HCT116 (cell line): Measurements from ENCODE around the gene ADCY2. TPM values are rescaled to one million over a fixed set of nuclear protein-coding genes. Genes with fewer than 3 reads are reported as not detected.

Experiments used
- ATAC-seq: fragments of 200-7000 bp; cut with Tn5 transposase; 2 replicates; pipeline ENCODE4 v1.9.1; 2020; ENCODE audit warnings: mild to moderate bottlenecking, moderate library complexity
- BruUV-seq: library from RNA; stranded (reverse); fragments of 400-500 nt; replicated peaks from 2 replicates; lab custom pipeline; 2021; lab: Mats Ljungman, UMichigan
- CTCF ChIA-PET: fragments of 300-600 bp; sonication (Branson Sonifier 250); formaldehyde crosslinking; loops from one replicate; lab custom pipeline; 2021; ENCODE audit warnings: antibody characterized with exemption; lab: Charles Lee
- POLR2A ChIA-PET: fragments of 300-600, 350-600 bp; sonication (Branson Sonifier 250); formaldehyde crosslinking; loops from one replicate; lab custom pipeline; 2021; ENCODE audit warnings: antibody characterized with exemption; lab: Charles Lee
- RAD21 ChIA-PET, 2 experiments: fragments of 300-600 bp; sonication (Branson Sonifier 250); formaldehyde crosslinking; loops; one replicate each; lab custom pipeline; 2023; ENCODE audit warnings: low total read pairs in 2 of 2; ENCODE audit not compliant: uncharacterized antibody in 2 of 2, unreplicated experiment in 2 of 2, low non-redundant PET in 1 of 2; lab: Charles Lee
- DNase-seq: peaks from one replicate; pipeline ENCODE4 v3.0.0-alpha.2; 2010; ENCODE audit warnings: low read depth, low spot score
- H2AFZ ChIP-seq: fragments of 200-600 bp; shearing (Covaris generic), sonication (generic); 2 replicates; pipeline ENCODE4 v1.6.1; 2017; ENCODE audit warnings: low read depth, mixed run types, mixed read lengths, antibody characterized with exemption, low read length; ENCODE audit not compliant: poor library complexity, severe bottlenecking
- H3K27ac ChIP-seq: 2 replicates; pipeline ENCODE4 v1.5.1; 2012; ENCODE audit warnings: low read depth, low read length
- H3K27me3 ChIP-seq: fragments of 200-600 bp; sonication (generic); 2 replicates; pipeline ENCODE4 v1.6.1; 2016; ENCODE audit warnings: mixed run types, low read length, mixed read lengths; ENCODE audit not compliant: insufficient read depth
- H3K36me3 ChIP-seq, 2 experiments: fragments of 200-500 bp in 1 of 2; fragments of 200-600 bp in 1 of 2; sonication (Bioruptor generic) in 1 of 2; sonication (generic) in 1 of 2; 2 replicates each; pipeline versions ENCODE4 v1.5.1 to v1.6.1; 2014 to 2016; ENCODE audit warnings: low read length in 2 of 2, inconsistent platforms in 1 of 2, mixed read lengths in 1 of 2, mixed run types in 1 of 2; ENCODE audit not compliant: insufficient read depth in 2 of 2, control insufficient read depth in 1 of 2
- H3K4me1 ChIP-seq, 2 experiments: fragments of 200-600 bp in 1 of 2; sonication (generic) in 1 of 2; 2 replicates each; pipeline versions ENCODE4 v1.5.1 to v1.6.1; 2012 to 2017; ENCODE audit warnings: low read length in 2 of 2, inconsistent platforms in 1 of 2, mild to moderate bottlenecking in 1 of 2, mixed read lengths in 1 of 2, mixed run types in 1 of 2, moderate library complexity in 1 of 2; ENCODE audit not compliant: insufficient read depth in 2 of 2, control insufficient read depth in 1 of 2
- H3K4me2 ChIP-seq: fragments of 200-600 bp; sonication (generic); 2 replicates; pipeline ENCODE4 v1.6.1; 2017; ENCODE audit warnings: mixed run types, low read length, mixed read lengths
- H3K4me3 ChIP-seq, 2 experiments: fragments of 200-600 bp in 1 of 2; sonication (generic) in 1 of 2; replicated peaks in 1 of 2; 2 replicates each; pipeline ENCODE4 v1.5.1; 2011 to 2016; ENCODE audit warnings: low read length in 2 of 2, control low read depth in 1 of 2, low read depth in 1 of 2, mild to moderate bottlenecking in 1 of 2, mixed read lengths in 1 of 2, mixed run types in 1 of 2
- H3K79me2 ChIP-seq: fragments of 200-600 bp; sonication (generic); 2 replicates; pipeline ENCODE4 v1.6.1; 2017; ENCODE audit warnings: mild to moderate bottlenecking, mixed run types, low read length, moderate library complexity, mixed read lengths; ENCODE audit not compliant: insufficient read depth
- H3K9ac ChIP-seq: fragments of 200-600 bp; sonication (generic); 2 replicates; pipeline ENCODE4 v1.6.1; 2016; ENCODE audit warnings: low read length, mixed read lengths
- H3K9me2 ChIP-seq: fragments of 200-600 bp; sonication (generic), shearing (Covaris generic); 2 replicates; pipeline ENCODE4 v1.6.1; 2017; ENCODE audit warnings: mixed run types, mild to moderate bottlenecking, moderate library complexity; ENCODE audit not compliant: insufficient read depth
- H3K9me3 ChIP-seq, 2 experiments: fragments of 200-500 bp in 1 of 2; fragments of 200-600 bp in 1 of 2; sonication (Bioruptor generic) in 1 of 2; sonication (generic) in 1 of 2; 2 replicates each; pipeline ENCODE4 v1.6.1; 2014 to 2017; ENCODE audit warnings: low read length in 2 of 2, mixed read lengths in 2 of 2, inconsistent platforms in 1 of 2, low read depth in 1 of 2, mild to moderate bottlenecking in 1 of 2, mixed run types in 1 of 2, moderate library complexity in 1 of 2; ENCODE audit not compliant: control insufficient read depth in 1 of 2, insufficient read depth in 1 of 2
- H4K20me1 ChIP-seq: fragments of 200-600 bp; sonication (generic), shearing (Covaris generic); 2 replicates; pipeline ENCODE4 v1.6.1; 2017; ENCODE audit warnings: mixed run types, mild to moderate bottlenecking, moderate library complexity; ENCODE audit not compliant: insufficient read depth
- CBX3 ChIP-seq: IDR thresholded peaks from 2 replicates; pipeline ENCODE4 v1.6.1; 2012; ENCODE audit warnings: low read depth
- EGR1 ChIP-seq: IDR thresholded peaks from 2 replicates; pipeline ENCODE4 v1.6.1; 2012; ENCODE audit warnings: low read depth
- ELF1 ChIP-seq: IDR thresholded peaks from 2 replicates; pipeline ENCODE4 v1.6.1; 2012; ENCODE audit warnings: low read depth, borderline replicate concordance
- EZH2phosphoT487 ChIP-seq: fragments of 200-600 bp; IDR thresholded peaks from 2 replicates; pipeline ENCODE4 v1.6.1; 2018; ENCODE audit warnings: antibody characterized with exemption, borderline replicate concordance
- FOSL1 ChIP-seq: IDR thresholded peaks from 2 replicates; pipeline ENCODE4 v1.6.1; 2012; ENCODE audit warnings: low read depth
- POLR2A ChIP-seq: IDR thresholded peaks from 2 replicates; pipeline ENCODE4 v1.7.0; 2011; ENCODE audit warnings: borderline replicate concordance; ENCODE audit not compliant: insufficient read depth, insufficient read length; ENCODE audit errors: extremely low read depth
- POLR2AphosphoS5 ChIP-seq: IDR thresholded peaks from 2 replicates; pipeline ENCODE4 v1.6.1; 2011; ENCODE audit warnings: mild to moderate bottlenecking, low read depth, low read length, moderate library complexity
- REST ChIP-seq: IDR thresholded peaks from 2 replicates; pipeline ENCODE4 v1.6.1; 2012; ENCODE audit warnings: low read depth
- SP1 ChIP-seq: IDR thresholded peaks from 2 replicates; pipeline ENCODE4 v1.6.1; 2012; ENCODE audit warnings: low read depth
- SRF ChIP-seq: IDR thresholded peaks from 2 replicates; pipeline ENCODE4 v1.6.1; 2012; ENCODE audit warnings: low read depth
- TCF7L2 ChIP-seq: IDR thresholded peaks from 2 replicates; pipeline ENCODE4 v1.7.0; 2011; ENCODE audit warnings: borderline replicate concordance, inconsistent platforms; ENCODE audit not compliant: insufficient read depth, insufficient read length; ENCODE audit errors: extremely low read depth
- YY1 ChIP-seq: IDR thresholded peaks from 2 replicates; pipeline ENCODE4 v1.6.1; 2011; ENCODE audit warnings: low read length, low read depth, moderate library complexity, mild to moderate bottlenecking; ENCODE audit not compliant: insufficient replicate concordance; ENCODE audit errors: extremely low read depth
- ZBTB33 ChIP-seq: IDR thresholded peaks from 2 replicates; pipeline ENCODE4 v1.6.1; 2011; ENCODE audit warnings: mild to moderate bottlenecking, low read length, moderate library complexity; ENCODE audit not compliant: insufficient replicate concordance; ENCODE audit errors: extremely low read depth
- ZFX ChIP-seq: fragments of 450-650 bp; IDR thresholded peaks from 2 replicates; pipeline ENCODE4 v1.6.1; 2017
- ZNF274 ChIP-seq: fragments of 200-500 bp; sonication (Bioruptor generic); IDR thresholded peaks from 2 replicates; pipeline ENCODE4 v1.6.1; 2014; ENCODE audit warnings: mild to moderate bottlenecking, low read depth, low read length, inconsistent platforms
- intact Hi-C: fragments of 100-400 bp; cut with micrococcal nuclease; formaldehyde crosslinking; loops from 2 replicates; pipeline ENCODE4 v1.10.0; 2022
- total RNA-seq: library from RNA; stranded (reverse); gene quantifications from one replicate; pipeline ENCODE4 v1.2.1, GENCODE V29; 2021; ENCODE audit not compliant: unreplicated experiment
- TF ChIP-seq, protein P1 (sequence below): IDR thresholded peaks from 2 replicates; pipeline ENCODE4 v1.6.1; 2012

ADCY2 gene
- total RNA-seq, 1 experiment from 2014 or later = 0.15 TPM

DNA sequence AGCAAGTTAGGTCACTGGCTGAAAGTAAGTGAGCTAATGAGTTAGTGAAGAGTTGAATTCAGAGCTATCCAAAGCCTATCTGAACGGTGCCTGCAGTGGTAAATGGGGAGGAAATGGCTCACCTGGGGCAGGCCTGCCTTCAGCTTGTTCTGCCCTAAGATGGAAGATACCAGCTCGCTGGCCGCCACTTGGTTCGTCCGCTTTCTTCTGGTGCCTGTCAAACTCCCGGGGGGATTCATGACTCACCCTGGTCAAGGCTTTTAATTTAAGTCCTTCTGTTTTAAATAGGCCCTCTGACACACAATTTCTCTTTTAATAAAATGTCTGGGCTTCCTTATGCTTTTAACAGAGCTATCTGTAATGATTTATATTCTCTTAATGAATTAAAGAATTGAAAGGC is 376.2 kb downstream of the ADCY2 start:
- no peaks in the 10 kb centered on the region for H3K9me2 ChIP-seq
- H3K4me3 ChIP-seq = no peak overlapping the region
- H2AFZ ChIP-seq = no peak overlapping the region
- RAD21 ChIA-PET = no interaction called here
- H3K9me3 ChIP-seq = no peaks in the 10 kb centered on the region
- intact Hi-C loops = no loop called here
- DNase-seq (no peak), ATAC-seq (no peak)
- no peak for TF ChIP-seq SP1
- no peak for TF ChIP-seq POLR2AphosphoS5
- TF ChIP-seq EGR1 = no peak
- TF ChIP-seq ZFX = no peak
- no peak for TF ChIP-seq TCF7L2
- TF ChIP-seq EZH2phosphoT487 = no peak
- no peak for TF ChIP-seq SRF
- H3K4me2 ChIP-seq = no peak overlapping the region
- peaks cover 33% of the 10 kb centered on the region for H3K27me3 ChIP-seq
- no TSS peak for BruUV-seq
- H3K79me2 ChIP-seq = no peaks in the 10 kb centered on the region
- H3K9ac ChIP-seq = no peak overlapping the region
- H3K36me3 ChIP-seq = no peaks in the 10 kb centered on the region
- no peaks in the 10 kb centered on the region; the same call in 1 of the 2 replicates for H4K20me1 ChIP-seq
- POLR2A ChIA-PET = no interaction called here
- H3K27ac ChIP-seq = no peak overlapping the region
- CTCF ChIA-PET = interaction anchor here (1.0 kb wide), 1 partner anchor 17 kb away, joined by 3 read pairs; no protein-coding TSS in a partner anchor
- no peaks in the 10 kb centered on the region for H3K4me1 ChIP-seq

DNA sequence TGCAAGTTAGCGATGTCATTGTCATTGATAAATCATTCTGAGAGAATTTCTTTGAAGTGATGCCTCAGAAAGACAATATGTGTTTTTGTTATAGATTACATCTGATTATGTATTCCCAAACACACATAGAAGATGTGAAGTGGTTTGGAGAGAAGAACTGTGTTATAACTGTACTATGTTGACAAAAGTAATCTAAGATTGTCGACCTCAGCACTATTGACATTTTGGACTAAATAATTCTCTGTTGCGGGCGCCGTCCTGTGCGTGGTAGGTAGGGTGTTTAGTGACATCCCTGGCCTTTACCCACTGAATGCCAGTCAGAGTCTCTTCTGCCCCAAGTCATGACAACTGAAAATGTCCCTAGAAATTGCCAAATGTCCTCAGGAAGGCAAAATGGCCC is 377.2 kb downstream of the ADCY2 start:
- no peaks in the 10 kb centered on the region for H3K9me2 ChIP-seq
- no peaks in the 10 kb centered on the region for H3K4me1 ChIP-seq
- no peaks in the 10 kb centered on the region for H3K9me3 ChIP-seq
- no TSS peak for BruUV-seq
- intact Hi-C loops = no loop called here
- no peaks in the 10 kb centered on the region for H3K36me3 ChIP-seq
- no peak overlapping the region for H3K9ac ChIP-seq
- no peaks in the 10 kb centered on the region; the same call in 1 of the 2 replicates for H4K20me1 ChIP-seq
- ChIA-PET POLR2A (no interaction called here), RAD21 (no interaction called here), CTCF (no interaction called here)
- H3K79me2 ChIP-seq = no peaks in the 10 kb centered on the region
- no peak overlapping the region for H3K27ac ChIP-seq
- ATAC-seq (no peak), DNase-seq (no peak)
- H3K27me3 ChIP-seq = peaks cover 39% of the 10 kb centered on the region
- no peak overlapping the region for H3K4me3 ChIP-seq
- no peak overlapping the region for H2AFZ ChIP-seq
- no peak overlapping the region for H3K4me2 ChIP-seq
- no peak for TF ChIP-seq ZFX
- no peak for TF ChIP-seq POLR2A
- TF ChIP-seq ZNF274 = no peak
- no peak for TF ChIP-seq CBX3
- TF ChIP-seq ELF1 = no peak
- TF ChIP-seq, protein P1, sequence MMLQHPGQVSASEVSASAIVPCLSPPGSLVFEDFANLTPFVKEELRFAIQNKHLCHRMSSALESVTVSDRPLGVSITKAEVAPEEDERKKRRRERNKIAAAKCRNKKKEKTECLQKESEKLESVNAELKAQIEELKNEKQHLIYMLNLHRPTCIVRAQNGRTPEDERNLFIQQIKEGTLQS = no peak
- no peak for TF ChIP-seq YY1
- TF ChIP-seq SP1 = no peak
- no peak for TF ChIP-seq FOSL1
- no peak for TF ChIP-seq ZBTB33
- no peak for TF ChIP-seq EZH2phosphoT487
- TF ChIP-seq REST = no peak
